ENCODE measurements around the gene DACH1. TPM values are rescaled to one million over a fixed set of nuclear protein-coding genes. Genes with fewer than 3 reads are reported as not detected.

The DACH1 gene
- total RNA-seq, 5 donors from 2014 or later (not counting 1 experiment from before 2014, with no cell fraction given) = 0.13 to 1.2 (median 0.23) TPM

DNA sequence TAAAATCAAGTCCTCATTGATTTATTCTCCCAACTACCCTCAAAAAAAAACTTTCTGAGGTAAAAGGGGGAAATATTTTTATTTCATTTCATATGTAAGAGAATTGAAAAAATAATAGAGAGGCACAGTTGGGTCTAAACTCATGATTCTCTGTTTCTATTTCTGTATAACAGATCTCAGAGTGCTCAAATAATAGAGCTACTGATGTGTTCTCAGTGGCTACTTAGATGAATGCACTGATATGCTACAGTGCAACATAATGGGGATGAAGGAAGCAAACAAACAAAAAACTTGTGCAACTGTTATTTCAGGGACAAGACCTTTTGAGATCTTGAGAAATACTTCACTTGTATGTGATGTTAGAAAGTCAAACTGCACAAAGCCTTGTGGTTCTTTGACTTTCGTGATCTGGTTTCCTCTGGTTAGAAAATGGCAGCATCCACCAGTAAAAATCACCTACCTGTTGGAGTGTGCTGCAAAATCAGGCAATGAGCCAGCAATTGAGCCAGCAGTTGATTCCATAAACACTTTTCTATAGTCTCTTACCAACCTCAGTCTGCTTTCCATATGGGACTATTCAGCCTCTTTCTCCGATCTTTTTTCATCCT is 9.7 kb upstream of the DACH1 start:
- ChIA-PET POLR2A (no interaction called here), CTCF (no interaction called here)
- Mint-ChIP-seq H3K27me3 (peaks cover 0 to 2% of the 10 kb centered on the region in 2 donors), H3K27ac (no peak overlapping the region), H3K9me3 (peaks cover 0 to 1% (median 0%) of the 10 kb centered on the region in 3 donors), H3K4me3 (no peak overlapping the region), H3K4me1 (peaks cover 0 to 6% (median 0%) of the 10 kb centered on the region in 3 donors), H3K36me3 (no peaks in the 10 kb centered on the region)
- peak in 1 of 4 experiments; percentile 44 for ATAC-seq (replicated peaks in 1 of 4)
- Histone ChIP-seq H3K9me3 (no peaks in the 10 kb centered on the region), H3K4me1 (ENCODE audit: control insufficient read depth in 1 of 2, extremely low read depth in 1 of 2, insufficient read depth in 2 of 2, low read length in 2 of 2) (peaks cover 0 to 14% of the 10 kb centered on the region in 2 experiments), H3K4me3 (ENCODE audit: control insufficient read depth in 1 of 2, extremely low read depth in 1 of 2, low read length in 1 of 2) (no peak overlapping the region), H3K27me3 (replicated peaks in 1 of 2; ENCODE audit: control insufficient read depth in 2 of 2, extremely low read depth in 1 of 2, insufficient read depth in 2 of 2, low read length in 1 of 2) (no peaks in the 10 kb centered on the region), H3K36me3 (ENCODE audit: control insufficient read depth in 2 of 2, extremely low read depth in 1 of 2, insufficient read depth in 1 of 2, low read length in 1 of 2) (no peaks in the 10 kb centered on the region), H3K27ac (ENCODE audit: low read length) (no peak overlapping the region)
- 42% methylated on average over 2 of the region's 2 CpGs for WGBS (ENCODE audit: insufficient coverage)
- peak in 1 of 35 experiments; percentile 1 for DNase-seq

DNA sequence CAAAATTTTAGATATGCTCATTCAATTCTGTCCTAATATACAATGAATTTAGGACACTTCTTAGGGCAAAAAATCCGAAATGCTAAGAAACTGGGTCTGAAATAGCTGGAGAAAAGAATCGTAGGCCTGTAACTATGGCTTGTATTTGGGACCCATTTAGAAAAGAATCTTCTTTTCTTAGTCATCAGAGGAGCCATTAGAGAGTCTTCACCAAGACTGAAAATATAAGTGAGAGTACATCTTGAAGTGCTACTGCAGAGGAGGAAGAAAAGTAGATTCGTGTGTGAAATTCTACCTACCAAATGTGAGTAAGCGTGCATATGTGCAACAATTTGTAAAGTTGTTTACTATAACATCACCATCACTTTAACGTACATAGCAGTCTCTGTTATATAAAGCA is 8.8 kb upstream of the DACH1 start:
- Histone ChIP-seq H3K4me3 (ENCODE audit: control insufficient read depth in 1 of 2, extremely low read depth in 1 of 2, low read length in 1 of 2) (no peak overlapping the region), H3K27ac (ENCODE audit: low read length) (no peak overlapping the region), H3K27me3 (replicated peaks in 1 of 2; ENCODE audit: control insufficient read depth in 2 of 2, extremely low read depth in 1 of 2, insufficient read depth in 2 of 2, low read length in 1 of 2) (no peaks in the 10 kb centered on the region), H3K4me1 (ENCODE audit: control insufficient read depth in 1 of 2, extremely low read depth in 1 of 2, insufficient read depth in 2 of 2, low read length in 2 of 2) (peaks cover 0 to 16% of the 10 kb centered on the region in 2 experiments), H3K36me3 (ENCODE audit: control insufficient read depth in 2 of 2, extremely low read depth in 1 of 2, insufficient read depth in 1 of 2, low read length in 1 of 2) (no peaks in the 10 kb centered on the region), H3K9me3 (no peaks in the 10 kb centered on the region)
- DNase-seq = no peak
- Mint-ChIP-seq H3K36me3 (no peaks in the 10 kb centered on the region), H3K9me3 (no peaks in the 10 kb centered on the region), H3K27me3 (peaks cover 0 to 2% of the 10 kb centered on the region in 2 donors), H3K27ac (no peak overlapping the region), H3K4me3 (no peak overlapping the region), H3K4me1 (peaks cover 0 to 6% (median 0%) of the 10 kb centered on the region in 3 donors)
- ChIA-PET POLR2A (no interaction called here), CTCF (no interaction called here)
- WGBS (ENCODE audit: insufficient coverage) = 40% methylated on average over 1 of the region's 5 CpGs
- no peak for ATAC-seq (replicated peaks in 1 of 4)

DNA sequence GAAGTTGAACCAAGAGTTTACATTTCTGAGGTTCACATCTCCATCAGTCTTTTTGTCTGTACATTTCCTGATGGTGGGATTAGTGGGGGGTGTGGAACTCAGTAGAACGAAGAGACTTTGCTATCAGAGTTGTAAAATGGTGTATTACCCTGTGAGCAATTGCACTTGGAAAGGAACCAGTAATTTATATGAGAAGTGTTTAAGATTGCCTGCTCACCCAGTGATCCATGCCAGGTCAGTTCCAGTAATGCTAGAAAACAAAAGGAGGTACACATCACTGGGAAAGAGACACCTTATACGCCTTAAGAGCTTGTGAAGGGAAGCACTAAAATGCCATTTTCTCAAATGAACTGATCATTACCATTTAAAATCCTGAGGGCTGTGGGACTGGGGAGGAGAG is 7.5 kb upstream of the DACH1 start:
- H3K4me1 ChIP-seq (ENCODE audit: control insufficient read depth in 1 of 2, extremely low read depth in 1 of 2, insufficient read depth in 2 of 2, low read length in 2 of 2) = peaks cover 0 to 16% of the 10 kb centered on the region in 2 experiments
- no peaks in the 10 kb centered on the region for H3K27me3 ChIP-seq (replicated peaks in 1 of 2; ENCODE audit: control insufficient read depth in 2 of 2, extremely low read depth in 1 of 2, insufficient read depth in 2 of 2, low read length in 1 of 2)
- no peak overlapping the region for H3K27ac ChIP-seq (ENCODE audit: low read length)
- H3K27ac Mint-ChIP-seq = no peak overlapping the region
- peaks cover 0 to 6% (median 0%) of the 10 kb centered on the region in 3 donors for H3K4me1 Mint-ChIP-seq
- H3K27me3 Mint-ChIP-seq = peaks cover 0 to 6% of the 10 kb centered on the region in 2 donors
- WGBS (ENCODE audit: insufficient coverage) = 91% methylated on average over 1 of the region's 2 CpGs
- no peaks in the 10 kb centered on the region for H3K36me3 Mint-ChIP-seq
- no peaks in the 10 kb centered on the region for H3K36me3 ChIP-seq (ENCODE audit: control insufficient read depth in 2 of 2, extremely low read depth in 1 of 2, insufficient read depth in 1 of 2, low read length in 1 of 2)
- H3K4me3 ChIP-seq (ENCODE audit: control insufficient read depth in 1 of 2, extremely low read depth in 1 of 2, low read length in 1 of 2) = no peak overlapping the region
- POLR2A ChIA-PET = no interaction called here
- CTCF ChIA-PET = no interaction called here
- no peak for DNase-seq
- H3K4me3 Mint-ChIP-seq = no peak overlapping the region
- ATAC-seq (replicated peaks in 1 of 4) = no peak
- H3K9me3 ChIP-seq = no peaks in the 10 kb centered on the region
- no peaks in the 10 kb centered on the region for H3K9me3 Mint-ChIP-seq

DNA sequence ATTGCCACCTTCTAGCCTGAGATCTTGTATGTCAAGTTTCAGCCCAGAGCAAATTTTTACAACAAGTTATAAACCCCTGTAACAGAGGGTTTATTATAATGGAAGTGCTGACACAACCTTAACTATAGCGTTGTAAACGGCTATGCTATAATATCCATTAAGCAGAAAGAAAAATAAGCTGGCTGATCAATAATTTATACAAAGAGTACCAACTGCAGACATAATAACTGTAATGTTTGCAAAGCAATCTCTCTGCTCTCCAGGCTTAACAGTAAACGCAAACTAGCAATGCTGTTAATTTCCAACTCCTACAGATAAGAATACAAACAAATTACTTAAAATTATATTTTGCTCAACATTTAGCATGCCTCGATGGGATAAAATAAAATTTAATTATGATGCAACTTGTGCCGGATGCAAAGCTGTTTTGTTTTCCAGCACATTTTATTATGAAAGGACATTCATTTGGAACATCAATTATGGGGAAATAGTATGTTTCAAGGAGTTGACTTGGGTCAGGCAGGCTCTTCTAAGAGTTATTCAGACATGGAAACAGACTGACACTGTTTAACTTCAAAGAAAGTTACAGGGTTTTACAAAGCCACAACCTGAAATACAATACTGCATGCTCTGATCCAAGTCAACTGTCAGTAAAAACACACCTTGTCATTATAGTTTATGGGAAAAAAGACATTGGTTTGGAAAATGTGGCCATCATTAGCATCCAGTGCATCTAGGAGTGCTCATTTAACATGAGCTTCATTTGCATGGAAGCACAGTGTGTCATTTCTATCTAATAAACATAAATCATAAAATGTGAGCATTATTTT is 6.6 kb upstream of the DACH1 start:
- no peaks in the 10 kb centered on the region for H3K9me3 Mint-ChIP-seq
- no peaks in the 10 kb centered on the region for H3K36me3 Mint-ChIP-seq
- Histone ChIP-seq H3K27me3 (replicated peaks in 1 of 2; ENCODE audit: control insufficient read depth in 2 of 2, extremely low read depth in 1 of 2, insufficient read depth in 2 of 2, low read length in 1 of 2) (no peaks in the 10 kb centered on the region), H3K4me3 (ENCODE audit: control insufficient read depth in 1 of 2, extremely low read depth in 1 of 2, low read length in 1 of 2) (no peak overlapping the region), H3K9me3 (no peaks in the 10 kb centered on the region), H3K27ac (ENCODE audit: low read length) (no peak overlapping the region), H3K36me3 (ENCODE audit: control insufficient read depth in 2 of 2, extremely low read depth in 1 of 2, insufficient read depth in 1 of 2, low read length in 1 of 2) (no peaks in the 10 kb centered on the region), H3K4me1 (ENCODE audit: control insufficient read depth in 1 of 2, extremely low read depth in 1 of 2, insufficient read depth in 2 of 2, low read length in 2 of 2) (peaks cover 0 to 16% of the 10 kb centered on the region in 2 experiments)
- ChIA-PET POLR2A (no interaction called here), CTCF (no interaction called here)
- H3K27me3 Mint-ChIP-seq = peaks cover 0 to 10% of the 10 kb centered on the region in 2 donors
- no peak overlapping the region for H3K4me3 Mint-ChIP-seq
- WGBS (ENCODE audit: insufficient coverage) = no CpG with 5 or more reads among the region's 5 CpGs
- ATAC-seq (replicated peaks in 1 of 4) (no peak), DNase-seq (no peak)
- peaks cover 0 to 6% (median 0%) of the 10 kb centered on the region in 3 donors for H3K4me1 Mint-ChIP-seq
- no peak overlapping the region for H3K27ac Mint-ChIP-seq

DNA sequence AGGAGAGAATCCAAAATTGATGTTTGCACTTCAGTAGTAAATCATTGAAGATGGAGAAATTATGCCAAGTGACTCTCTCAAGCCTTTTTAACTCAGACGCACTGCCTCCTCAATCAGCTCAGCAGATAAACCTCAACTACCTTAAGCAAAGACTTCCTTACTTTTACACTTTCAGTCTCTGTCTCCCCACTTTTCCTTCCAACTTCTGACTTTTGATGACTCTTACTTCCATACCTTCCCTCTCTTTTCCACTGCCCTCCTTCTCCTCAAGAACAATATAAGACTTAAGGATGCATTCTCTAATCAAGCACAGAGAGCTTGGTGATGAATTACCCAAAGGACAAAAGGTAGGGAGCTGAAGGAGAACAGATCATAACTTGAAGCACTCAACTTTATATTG is 4.8 kb upstream of the DACH1 start:
- ChIA-PET CTCF (interaction anchor here in 1 of 2 donors (0.6 kb wide), 1 partner anchor 62 kb away, joined by 3 read pairs; no protein-coding TSS in a partner anchor), POLR2A (no interaction called here)
- Mint-ChIP-seq H3K27me3 (peaks cover 4 to 21% of the 10 kb centered on the region in 2 donors), H3K4me3 (no peak overlapping the region), H3K9me3 (no peaks in the 10 kb centered on the region), H3K27ac (no peak overlapping the region), H3K36me3 (no peaks in the 10 kb centered on the region), H3K4me1 (peaks cover 7 to 10% (median 9%) of the 10 kb centered on the region in 3 donors)
- H3K4me3 ChIP-seq (ENCODE audit: control insufficient read depth in 1 of 2, extremely low read depth in 1 of 2, low read length in 1 of 2) = no peak overlapping the region
- H3K9me3 ChIP-seq = no peaks in the 10 kb centered on the region
- 33% methylated on average over 1 of the region's 1 CpG for WGBS (ENCODE audit: insufficient coverage)
- no peak overlapping the region for H3K27ac ChIP-seq (ENCODE audit: low read length)
- DNase-seq = no peak
- H3K27me3 ChIP-seq (replicated peaks in 1 of 2; ENCODE audit: control insufficient read depth in 2 of 2, extremely low read depth in 1 of 2, insufficient read depth in 2 of 2, low read length in 1 of 2) = peaks cover 0 to 6% of the 10 kb centered on the region in 2 experiments
- ATAC-seq (replicated peaks in 1 of 4) = no peak
- peaks cover 4 to 13% of the 10 kb centered on the region in 2 experiments for H3K4me1 ChIP-seq (ENCODE audit: control insufficient read depth in 1 of 2, extremely low read depth in 1 of 2, insufficient read depth in 2 of 2, low read length in 2 of 2)
- no peaks in the 10 kb centered on the region for H3K36me3 ChIP-seq (ENCODE audit: control insufficient read depth in 2 of 2, extremely low read depth in 1 of 2, insufficient read depth in 1 of 2, low read length in 1 of 2)

DNA sequence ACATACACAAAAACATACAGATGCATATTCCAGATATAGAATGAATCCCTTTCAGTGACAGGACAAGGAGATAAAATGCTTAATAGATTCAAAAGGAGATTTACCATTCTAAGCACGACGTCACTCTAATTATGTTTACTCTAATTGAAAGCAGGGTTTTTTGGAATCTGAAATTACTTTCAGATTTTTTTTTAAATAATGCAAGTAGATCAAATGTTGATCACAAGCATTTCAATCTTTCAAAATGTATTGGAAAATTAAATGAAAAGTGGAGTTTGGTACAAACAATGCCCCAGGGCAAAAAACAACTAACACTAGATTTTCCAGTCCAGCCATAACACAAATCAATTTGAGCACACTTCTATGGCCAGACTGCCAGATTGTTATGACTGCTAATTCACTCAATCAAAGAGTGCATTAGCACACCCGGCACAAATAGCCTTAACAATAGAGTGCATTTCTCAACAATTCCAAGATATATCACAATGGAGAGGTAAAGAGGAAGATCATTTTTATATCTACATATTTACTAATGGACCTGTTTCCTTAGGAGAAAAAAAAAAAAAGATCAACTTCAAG is 4.3 kb upstream of the DACH1 start:
- POLR2A ChIA-PET = no interaction called here
- H3K36me3 ChIP-seq (ENCODE audit: control insufficient read depth in 2 of 2, extremely low read depth in 1 of 2, insufficient read depth in 1 of 2, low read length in 1 of 2) = no peaks in the 10 kb centered on the region

More for the DNA sequence above, 4.3 kb upstream of the DACH1 start:
- DNase-seq = no peak
- Histone ChIP-seq H3K4me3 (ENCODE audit: control insufficient read depth in 1 of 2, extremely low read depth in 1 of 2, low read length in 1 of 2) (no peak overlapping the region), H3K27ac (ENCODE audit: low read length) (no peak overlapping the region), H3K9me3 (no peaks in the 10 kb centered on the region), H3K4me1 (ENCODE audit: control insufficient read depth in 1 of 2, extremely low read depth in 1 of 2, insufficient read depth in 2 of 2, low read length in 2 of 2) (peaks cover 4 to 7% of the 10 kb centered on the region in 2 experiments), H3K27me3 (replicated peaks in 1 of 2; ENCODE audit: control insufficient read depth in 2 of 2, extremely low read depth in 1 of 2, insufficient read depth in 2 of 2, low read length in 1 of 2) (peaks cover 0 to 11% of the 10 kb centered on the region in 2 experiments)
- Mint-ChIP-seq H3K4me1 (peaks cover 10 to 12% (median 10%) of the 10 kb centered on the region in 3 donors), H3K36me3 (no peaks in the 10 kb centered on the region), H3K27me3 (peaks cover 4 to 25% of the 10 kb centered on the region in 2 donors), H3K4me3 (no peak overlapping the region), H3K9me3 (no peaks in the 10 kb centered on the region), H3K27ac (no peak overlapping the region)
- ATAC-seq (replicated peaks in 1 of 4) = no peak
- CTCF ChIA-PET = interaction anchor here in 1 of 2 donors (0.6 kb wide), 1 partner anchor 61 kb away, joined by 3 read pairs; no protein-coding TSS in a partner anchor
- no CpG with 5 or more reads among the region's 3 CpGs for WGBS (ENCODE audit: insufficient coverage)
